Activated CD8-positive, alpha-beta T cell treated with anti-CD3 and anti-CD28 coated beads, Interleukin-2, amount 10 ng/mL, durations not matched to agents 7 days and 5 days (primary cell): ENCODE data around the gene LIPE. TPM values are rescaled to one million over a fixed set of nuclear protein-coding genes. Genes with fewer than 3 reads are reported as not detected.

Source experiments
- ATAC-seq: fragments of 150-1000 bp; cut with Tn5 transposase; one replicate; pipeline ENCODE4 v1.10.0; 2021; ENCODE audit warnings: moderate library complexity
- CTCF ChIA-PET: fragments of 350-600 bp; sonication (Branson Sonifier 250); formaldehyde crosslinking; loops from one replicate; lab custom pipeline; 2021; ENCODE audit warnings: antibody characterized with exemption; lab: Charles Lee
- POLR2A ChIA-PET: fragments of 350-600 bp; sonication (Branson Sonifier 250); formaldehyde crosslinking; loops from one replicate; lab custom pipeline; 2021; ENCODE audit warnings: antibody characterized with exemption; lab: Charles Lee
- DNase-seq: peaks from one replicate; pipeline ENCODE4 v3.0.0-alpha.2; 2020
- H3K27ac Mint-ChIP-seq: one replicate; pipeline ENCODE4 v1.8.0; 2021; ENCODE audit warnings: mild to moderate bottlenecking, mixed read lengths
- H3K27me3 Mint-ChIP-seq: one replicate; pipeline ENCODE4 v1.8.0; 2021; ENCODE audit warnings: low read depth, mixed read lengths
- H3K36me3 Mint-ChIP-seq: one replicate; pipeline ENCODE4 v1.8.0; 2021; ENCODE audit warnings: low read depth, mixed read lengths
- H3K4me1 Mint-ChIP-seq: one replicate; pipeline ENCODE4 v1.8.0; 2021; ENCODE audit warnings: low read depth, mixed read lengths
- H3K4me3 Mint-ChIP-seq: one replicate; pipeline ENCODE4 v1.8.0; 2021; ENCODE audit warnings: mild to moderate bottlenecking, mixed read lengths
- H3K9me3 Mint-ChIP-seq: one replicate; pipeline ENCODE4 v1.8.0; 2022; ENCODE audit warnings: mixed read lengths; ENCODE audit not compliant: insufficient read depth
- total RNA-seq, 2 experiments: library from RNA; stranded (reverse); gene quantifications; one replicate each; pipeline ENCODE4 v1.2.3, GENCODE V29; 2021

Gene LIPE
- total RNA-seq, 2 experiments from 2014 or later, result 33.4 to 34.6 TPM

DNA sequence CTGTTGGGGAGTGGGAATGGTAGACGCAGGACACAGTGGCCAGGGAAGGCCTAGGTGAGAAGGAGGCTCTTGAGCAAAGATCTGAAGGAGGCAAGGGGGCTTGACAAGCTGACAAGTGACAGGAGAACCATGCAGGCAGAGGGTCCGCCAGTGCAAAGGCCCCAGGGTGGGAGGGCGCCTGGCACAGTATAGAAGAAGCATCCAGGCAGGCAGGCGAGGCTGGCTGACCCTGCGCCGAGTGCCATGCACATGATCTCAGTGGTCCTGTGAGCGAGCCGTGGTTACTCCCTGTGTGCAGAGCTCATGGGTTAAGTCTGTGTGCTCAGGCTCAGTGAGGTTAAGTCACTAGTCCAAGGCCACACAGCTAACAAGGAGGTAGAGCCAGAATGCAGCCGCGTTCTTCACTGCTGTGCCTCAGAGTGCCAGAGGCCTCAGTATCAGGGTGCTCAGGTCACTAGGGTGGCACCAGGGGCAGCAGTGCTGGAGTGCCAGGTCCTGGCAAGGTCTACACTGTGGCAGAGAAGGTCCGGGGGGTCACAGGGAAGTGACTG lies 52.3 kb downstream of the LIPE start:
- ATAC-seq (no peak), DNase-seq (no peak)
- Mint-ChIP-seq H3K27ac (no peak overlapping the region), H3K36me3 (no peaks in the 10 kb centered on the region), H3K4me1 (peaks cover 2% of the 10 kb centered on the region), H3K4me3 (no peak overlapping the region), H3K27me3 (peaks cover 2% of the 10 kb centered on the region), H3K9me3 (no peaks in the 10 kb centered on the region)
- POLR2A ChIA-PET, result no interaction called here
- CTCF ChIA-PET, result no interaction called here

DNA sequence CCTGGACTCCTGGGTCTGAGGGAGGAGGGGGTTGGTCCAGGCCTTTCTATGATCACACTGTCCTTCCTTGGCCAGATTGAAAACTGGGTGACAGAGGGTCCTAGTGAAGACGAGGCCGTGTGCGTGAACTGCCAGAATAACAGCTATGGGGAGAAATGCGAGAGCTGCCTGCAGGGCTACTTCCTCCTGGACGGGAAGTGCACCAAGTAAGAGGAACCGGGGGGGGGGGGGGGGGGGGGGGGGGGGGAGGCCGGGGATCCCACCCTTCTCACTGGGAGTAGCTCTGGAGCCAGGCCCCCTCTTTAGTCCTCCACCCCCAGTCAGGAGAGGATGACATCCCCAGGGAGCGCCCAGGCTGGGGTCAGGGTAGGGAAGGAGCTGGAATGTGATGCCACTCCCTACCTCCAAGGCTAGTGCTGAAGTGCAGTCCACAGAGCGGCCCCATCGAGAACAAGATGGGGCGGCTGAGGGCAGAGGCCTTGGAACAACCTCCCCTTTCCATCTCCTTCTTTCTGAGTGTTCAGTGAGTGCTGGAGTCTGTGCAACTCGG lies 56.5 kb downstream of the LIPE start:
- ChIA-PET CTCF (no interaction called here), POLR2A (no interaction called here)
- no peak overlapping the region for H3K27ac Mint-ChIP-seq
- H3K36me3 Mint-ChIP-seq, result no peaks in the 10 kb centered on the region
- H3K9me3 Mint-ChIP-seq, result no peaks in the 10 kb centered on the region
- no peak overlapping the region for H3K4me3 Mint-ChIP-seq
- ATAC-seq (no peak), DNase-seq (no peak)
- no peaks in the 10 kb centered on the region for H3K27me3 Mint-ChIP-seq
- no peaks in the 10 kb centered on the region for H3K4me1 Mint-ChIP-seq

DNA sequence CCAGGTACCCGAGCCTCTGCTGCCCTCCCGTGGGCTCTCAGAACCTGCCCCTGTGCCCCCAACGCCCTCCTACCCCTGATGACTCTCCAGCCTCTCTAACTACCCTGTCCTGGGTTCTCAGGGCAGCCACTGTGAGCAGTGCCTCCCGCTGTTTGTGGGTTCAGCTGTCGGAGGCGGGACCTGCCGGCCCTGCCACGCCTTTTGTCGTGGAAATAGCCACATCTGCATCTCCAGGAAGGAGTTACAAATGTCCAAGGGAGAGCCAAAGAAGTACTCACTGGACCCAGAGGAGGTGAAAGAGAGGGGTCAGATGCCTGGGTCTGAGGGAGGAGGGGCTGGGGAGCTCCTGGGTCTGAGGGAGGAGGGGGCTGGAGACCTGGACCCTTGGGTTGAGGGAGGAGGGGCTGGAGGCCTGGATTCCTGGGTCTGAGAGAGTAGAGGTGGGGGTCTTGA lies 57.1 kb downstream of the LIPE start:
- Mint-ChIP-seq H3K27me3 (no peaks in the 10 kb centered on the region), H3K4me3 (no peak overlapping the region), H3K36me3 (no peaks in the 10 kb centered on the region), H3K9me3 (no peaks in the 10 kb centered on the region), H3K27ac (no peak overlapping the region), H3K4me1 (no peaks in the 10 kb centered on the region)
- ATAC-seq, result no peak
- no peak for DNase-seq
- ChIA-PET CTCF (no interaction called here), POLR2A (no interaction called here)

DNA sequence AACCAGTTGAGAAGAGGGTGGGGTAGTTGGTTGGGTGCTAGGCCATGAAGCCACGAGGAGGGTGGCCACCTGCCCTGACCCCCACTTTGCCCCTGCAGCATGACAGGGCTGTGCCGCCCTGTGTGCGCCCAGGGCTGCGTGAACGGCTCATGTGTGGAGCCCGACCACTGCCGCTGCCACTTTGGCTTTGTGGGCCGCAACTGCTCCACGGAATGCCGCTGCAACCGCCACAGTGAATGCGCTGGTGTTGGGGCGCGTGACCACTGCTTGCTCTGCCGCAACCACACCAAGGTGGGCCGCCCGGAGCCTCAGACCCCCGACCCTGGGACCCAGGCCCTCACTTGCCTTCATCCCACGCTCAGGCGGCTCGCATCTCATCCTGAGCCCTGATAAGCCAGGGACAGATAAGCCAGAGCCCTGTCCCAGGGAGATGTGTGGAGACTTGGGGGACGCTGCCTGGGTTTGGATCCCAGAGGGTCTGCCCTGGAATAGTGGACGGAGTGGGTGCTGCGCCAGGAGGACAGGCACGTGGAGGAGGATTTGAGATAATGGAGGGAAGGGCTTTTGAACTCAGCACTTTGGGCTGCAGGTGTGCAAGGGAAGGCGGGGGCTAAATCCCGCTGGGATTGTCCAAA lies 57.6 kb downstream of the LIPE start:
- no peaks in the 10 kb centered on the region for H3K27me3 Mint-ChIP-seq
- DNase-seq (no peak), ATAC-seq (no peak)
- no peak overlapping the region for H3K27ac Mint-ChIP-seq
- no peak overlapping the region for H3K4me3 Mint-ChIP-seq
- no peaks in the 10 kb centered on the region for H3K4me1 Mint-ChIP-seq
- no peaks in the 10 kb centered on the region for H3K36me3 Mint-ChIP-seq
- no peaks in the 10 kb centered on the region for H3K9me3 Mint-ChIP-seq
- POLR2A ChIA-PET, result no interaction called here
- CTCF ChIA-PET, result no interaction called here

DNA sequence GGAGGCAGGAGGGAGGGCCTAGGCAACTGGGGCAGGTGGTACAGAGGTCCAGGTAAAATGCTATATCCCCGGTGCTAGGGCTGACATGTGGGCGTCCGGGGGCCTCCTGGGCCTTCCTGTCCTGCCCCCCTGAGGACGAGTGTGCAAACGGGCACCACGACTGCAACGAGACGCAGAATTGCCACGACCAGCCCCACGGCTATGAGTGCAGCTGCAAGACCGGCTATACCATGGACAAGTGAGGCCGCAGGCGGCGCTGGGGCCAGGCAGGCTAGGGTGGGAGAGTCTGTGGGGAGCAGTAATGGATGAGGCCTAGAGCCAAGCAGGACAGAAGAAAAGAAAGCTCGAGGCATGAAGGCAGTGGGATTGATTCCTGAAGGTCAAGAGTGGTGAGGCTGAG lies 58.4 kb downstream of the LIPE start:
- ATAC-seq (no peak), DNase-seq (no peak)
- no peak overlapping the region for H3K27ac Mint-ChIP-seq
- ChIA-PET CTCF (no interaction called here), POLR2A (no interaction called here)
- no peak overlapping the region for H3K4me3 Mint-ChIP-seq
- no peaks in the 10 kb centered on the region for H3K4me1 Mint-ChIP-seq
- no peaks in the 10 kb centered on the region for H3K9me3 Mint-ChIP-seq
- H3K36me3 Mint-ChIP-seq, result peaks cover under 1% of the 10 kb centered on the region
- no peaks in the 10 kb centered on the region for H3K27me3 Mint-ChIP-seq

DNA sequence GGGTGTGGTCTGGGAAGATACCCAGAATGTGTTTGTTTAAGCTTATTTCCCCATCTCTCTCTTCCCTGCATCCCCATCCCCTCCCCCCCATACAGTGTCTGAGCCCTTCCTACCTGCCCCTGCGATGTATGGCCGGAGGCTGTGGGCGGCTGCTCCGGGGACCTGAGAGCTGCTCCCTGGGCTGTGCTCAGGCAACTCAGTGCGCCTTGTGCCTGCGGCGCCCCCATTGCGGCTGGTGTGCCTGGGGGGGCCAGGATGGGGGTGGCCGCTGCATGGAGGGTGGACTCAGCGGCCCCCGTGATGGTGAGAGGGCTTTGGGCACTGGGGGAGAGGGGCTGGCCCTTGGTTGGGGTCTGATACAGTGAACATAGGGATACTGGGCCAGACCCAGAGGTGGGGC lies 58.8 kb downstream of the LIPE start:
- Mint-ChIP-seq H3K9me3 (no peaks in the 10 kb centered on the region), H3K4me3 (no peak overlapping the region), H3K4me1 (no peaks in the 10 kb centered on the region), H3K27me3 (no peaks in the 10 kb centered on the region), H3K27ac (no peak overlapping the region), H3K36me3 (peaks cover 4% of the 10 kb centered on the region)
- ChIA-PET POLR2A (no interaction called here), CTCF (no interaction called here)
- DNase-seq (no peak), ATAC-seq (no peak)

DNA sequence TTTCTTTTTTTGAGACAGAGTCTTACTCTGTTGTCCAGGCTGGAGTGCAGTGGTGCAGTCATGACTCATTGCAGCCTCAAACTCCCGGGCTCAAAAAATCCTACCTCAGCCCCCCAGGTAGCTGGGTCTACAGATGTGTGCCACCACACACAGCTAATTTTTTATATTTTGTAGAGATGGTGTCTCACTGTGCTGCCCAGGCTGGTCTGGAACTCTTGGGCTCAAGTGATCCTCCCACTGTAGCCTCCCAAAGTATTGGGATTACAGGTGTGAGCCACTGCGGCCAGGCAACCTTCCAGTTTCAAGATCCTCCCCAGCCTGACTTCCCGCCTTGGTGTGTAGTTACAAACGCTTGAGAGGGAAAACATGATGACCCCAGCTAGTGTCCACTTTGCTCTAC lies 59.3 kb downstream of the LIPE start:
- ChIA-PET CTCF (no interaction called here), POLR2A (no interaction called here)
- no peak overlapping the region for H3K27ac Mint-ChIP-seq
- peaks cover 7% of the 10 kb centered on the region for H3K36me3 Mint-ChIP-seq
- ATAC-seq (no peak), DNase-seq (no peak)
- no peaks in the 10 kb centered on the region for H3K27me3 Mint-ChIP-seq
- no peak overlapping the region for H3K4me3 Mint-ChIP-seq
- H3K4me1 Mint-ChIP-seq, result no peaks in the 10 kb centered on the region
- no peaks in the 10 kb centered on the region for H3K9me3 Mint-ChIP-seq

DNA sequence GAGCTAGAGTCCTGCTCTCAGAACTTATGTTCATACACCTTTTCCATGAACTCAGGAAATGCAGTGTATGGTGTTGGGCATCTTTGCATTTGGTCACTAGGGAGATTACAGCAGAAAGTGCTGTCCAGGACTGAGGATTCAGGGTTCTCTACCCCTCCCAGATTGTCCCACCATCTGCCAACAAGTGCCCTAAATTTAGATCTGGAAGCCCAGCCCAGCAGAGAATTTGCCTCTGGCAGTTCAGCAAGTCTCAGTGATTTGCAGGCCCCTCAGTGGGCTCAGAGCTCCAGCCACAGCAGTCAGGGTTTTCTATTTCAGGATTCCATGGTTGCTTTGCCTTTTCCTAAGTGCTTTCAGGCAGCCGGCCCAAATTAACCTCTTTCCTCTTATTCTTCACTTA lies 60.5 kb downstream of the LIPE start:
- Mint-ChIP-seq H3K27me3 (no peaks in the 10 kb centered on the region), H3K4me3 (no peak overlapping the region), H3K4me1 (no peaks in the 10 kb centered on the region), H3K27ac (no peak overlapping the region), H3K9me3 (no peaks in the 10 kb centered on the region), H3K36me3 (peaks cover 7% of the 10 kb centered on the region)
- CTCF ChIA-PET, result no interaction called here
- ATAC-seq (no peak), DNase-seq (no peak)
- POLR2A ChIA-PET, result no interaction called here

DNA sequence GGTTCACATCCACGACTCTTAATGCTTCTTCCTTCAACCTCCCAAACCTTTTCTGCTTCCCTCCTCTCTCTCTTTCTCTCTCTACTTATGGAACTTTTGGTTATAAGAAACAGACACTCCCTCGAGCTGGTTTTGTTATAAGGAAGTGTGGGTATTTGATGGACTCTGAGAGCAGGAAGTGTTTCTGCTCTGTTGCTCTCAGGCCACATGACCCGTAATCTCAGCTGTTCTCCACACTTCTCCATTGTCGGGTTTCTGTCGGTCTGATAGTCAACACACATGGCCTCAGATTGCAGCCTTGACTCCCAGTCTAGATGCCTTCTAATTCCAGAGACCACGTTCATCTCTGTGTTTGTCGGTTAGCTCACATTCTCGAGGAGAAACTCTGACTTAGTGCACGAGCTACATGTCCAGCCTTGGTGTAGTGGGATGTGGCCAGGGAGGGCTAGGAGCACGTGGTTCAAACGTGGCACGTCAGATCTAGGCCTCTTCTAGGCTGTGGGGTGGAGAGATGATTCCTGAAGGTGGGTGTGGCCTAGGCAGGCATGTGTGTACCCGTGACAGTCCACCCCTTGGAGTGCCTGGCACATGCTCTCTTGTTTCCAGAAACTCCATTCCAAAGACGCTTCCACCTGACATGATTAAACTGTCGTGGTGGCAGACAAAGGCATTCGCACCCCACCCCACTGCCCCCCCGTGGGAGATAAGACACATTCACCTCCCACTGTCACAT lies 63.4 kb downstream of the LIPE start:
- Mint-ChIP-seq H3K27ac (no peak overlapping the region), H3K9me3 (no peaks in the 10 kb centered on the region), H3K4me1 (peaks cover 2% of the 10 kb centered on the region), H3K27me3 (no peaks in the 10 kb centered on the region), H3K4me3 (no peak overlapping the region), H3K36me3 (peaks cover 7% of the 10 kb centered on the region)
- ChIA-PET POLR2A (no interaction called here), CTCF (no interaction called here)
- DNase-seq (no peak), ATAC-seq (no peak)

DNA sequence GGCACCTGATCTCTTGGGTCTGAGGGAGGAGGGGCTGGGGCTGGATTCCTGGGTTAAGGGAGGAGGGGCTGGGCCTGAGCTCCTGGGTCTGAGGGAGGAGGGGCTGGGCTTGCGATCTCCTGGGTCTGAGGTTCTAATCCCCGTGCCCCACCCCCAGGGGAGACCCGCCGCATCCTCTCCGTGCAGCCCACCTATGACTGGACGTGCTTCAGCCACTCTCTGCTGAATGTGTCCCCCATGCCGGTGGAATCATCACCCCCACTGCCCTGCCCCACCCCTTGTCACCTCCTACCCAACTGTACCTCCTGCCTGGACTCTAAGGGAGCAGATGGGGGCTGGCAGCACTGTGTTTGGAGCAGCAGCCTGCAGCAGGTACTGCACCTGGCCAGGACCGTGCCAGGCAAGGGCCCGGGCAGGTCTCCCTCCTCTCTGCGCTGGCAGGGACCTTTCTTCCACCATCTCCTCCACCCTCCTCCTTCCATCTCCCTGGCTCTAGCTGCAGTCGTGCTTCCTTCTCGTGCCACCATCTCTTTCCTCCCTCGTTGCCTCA lies 64.2 kb downstream of the LIPE start:
- CTCF ChIA-PET, result no interaction called here
- no peaks in the 10 kb centered on the region for H3K9me3 Mint-ChIP-seq
- DNase-seq (no peak), ATAC-seq (no peak)
- no peak overlapping the region for H3K4me3 Mint-ChIP-seq
- POLR2A ChIA-PET, result no interaction called here
- H3K4me1 Mint-ChIP-seq, result peaks cover 7% of the 10 kb centered on the region
- peak overlapping the region; percentile 4 for H3K27ac Mint-ChIP-seq
- H3K27me3 Mint-ChIP-seq, result no peaks in the 10 kb centered on the region
- H3K36me3 Mint-ChIP-seq, result peaks cover 7% of the 10 kb centered on the region

DNA sequence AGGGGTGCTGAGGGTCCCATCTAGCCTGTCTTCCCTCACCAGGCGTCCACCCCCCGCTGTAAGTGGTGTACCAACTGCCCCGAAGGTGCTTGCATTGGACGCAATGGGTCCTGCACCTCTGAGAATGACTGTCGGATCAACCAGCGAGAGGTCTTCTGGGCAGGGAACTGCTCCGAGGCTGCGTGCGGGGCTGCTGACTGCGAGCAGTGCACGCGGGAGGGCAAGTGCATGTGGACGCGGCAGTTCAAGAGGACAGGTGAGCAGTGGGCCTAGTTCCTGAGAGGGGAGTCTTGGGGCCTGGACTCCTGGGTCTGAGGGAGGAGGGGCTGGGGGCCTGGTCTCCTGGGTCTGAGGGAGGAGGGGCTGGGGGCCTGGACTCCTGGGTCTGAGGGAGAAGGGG lies 64.8 kb downstream of the LIPE start:
- no peaks in the 10 kb centered on the region for H3K9me3 Mint-ChIP-seq
- H3K27ac Mint-ChIP-seq, result no peak overlapping the region
- H3K36me3 Mint-ChIP-seq, result peaks cover 7% of the 10 kb centered on the region
- DNase-seq (no peak), ATAC-seq (no peak)
- peaks cover 7% of the 10 kb centered on the region for H3K4me1 Mint-ChIP-seq
- POLR2A ChIA-PET, result no interaction called here
- no peaks in the 10 kb centered on the region for H3K27me3 Mint-ChIP-seq
- CTCF ChIA-PET, result no interaction called here
- H3K4me3 Mint-ChIP-seq, result no peak overlapping the region

DNA sequence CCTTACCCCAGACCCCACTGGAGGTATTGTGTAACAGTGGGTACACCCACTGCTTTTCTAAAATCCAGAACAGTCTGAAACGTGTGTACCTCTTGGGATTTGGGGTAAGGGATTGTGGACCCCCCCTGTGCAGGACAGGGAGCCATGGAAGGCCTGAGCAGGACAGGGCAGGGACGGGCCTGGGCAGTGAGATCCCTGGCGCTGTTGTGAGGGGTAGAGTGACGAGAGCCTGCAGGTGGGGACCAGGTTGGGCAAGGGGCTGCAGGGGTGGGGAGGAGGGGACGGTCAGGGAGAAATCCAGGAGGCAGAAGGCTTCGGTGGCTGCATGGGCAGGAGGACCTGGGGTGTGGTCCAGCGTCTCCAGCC lies 65.7 kb downstream of the LIPE start:
- no peak for ATAC-seq

More for the DNA sequence above, 65.7 kb downstream of the LIPE start:
- H3K9me3 Mint-ChIP-seq, result no peaks in the 10 kb centered on the region
- DNase-seq, result no peak
- no peaks in the 10 kb centered on the region for H3K27me3 Mint-ChIP-seq
- H3K27ac Mint-ChIP-seq, result peak overlapping the region; percentile 25
- H3K4me3 Mint-ChIP-seq, result no peak overlapping the region
- peaks cover 7% of the 10 kb centered on the region for H3K36me3 Mint-ChIP-seq
- POLR2A ChIA-PET, result no interaction called here
- H3K4me1 Mint-ChIP-seq, result peaks cover 7% of the 10 kb centered on the region
- CTCF ChIA-PET, result no interaction called here
